ENCODE data around the gene KMO. TPM values are rescaled to one million over a fixed set of nuclear protein-coding genes. Genes with fewer than 3 reads are reported as not detected.

KMO gene
- total and polyA plus RNA-seq, 2 donors (not counting 3 experiments of a cell fraction or from before 2014, with no cell fraction given), result not detected

GRCh38 chr1:241600496-241600901, 68.3 kb downstream of the KMO start:
- Histone ChIP-seq H3K36me3 (ENCODE audit: control insufficient read depth in 2 of 2, extremely low read depth in 1 of 2, insufficient read depth in 2 of 2, low read length in 2 of 2) (peaks cover 0 to 2% of the 10 kb centered on the region in 2 experiments), H3K27ac (ENCODE audit: insufficient read depth, low read depth, low read length) (no peak overlapping the region), H3K9me3 (replicated peaks; ENCODE audit: control insufficient read depth, insufficient read depth, low read length) (no peaks in the 10 kb centered on the region), H2AFZ (ENCODE audit: low read depth, low read length) (no peak overlapping the region), H3K79me2 (ENCODE audit: control insufficient read depth, insufficient read depth, low read length) (no peaks in the 10 kb centered on the region), H4K20me1 (replicated peaks; ENCODE audit: control insufficient read depth, extremely low read depth, insufficient read depth, low read length) (no peaks in the 10 kb centered on the region), H3K9me1 (replicated peaks; ENCODE audit: control insufficient read depth, extremely low read depth, insufficient read depth, low read length) (no peaks in the 10 kb centered on the region), H3K4me3 (replicated peaks in 1 of 3; ENCODE audit: insufficient read depth in 1 of 3, low read depth in 1 of 3, low read length in 3 of 3) (no peak overlapping the region), H3K9ac (replicated peaks; ENCODE audit: extremely low read depth, insufficient read depth, low read length) (no peak overlapping the region), H3K27me3 (ENCODE audit: control insufficient read depth in 2 of 2, insufficient read depth in 2 of 2, low read length in 2 of 2) (no peaks in the 10 kb centered on the region), H3K4me1 (ENCODE audit: control insufficient read depth, extremely low read depth, insufficient read depth, low read length) (no peaks in the 10 kb centered on the region), H3K4me2 (ENCODE audit: insufficient read depth, low read length) (no peak overlapping the region)
- POLR2A ChIA-PET, result no interaction called here
- dilution Hi-C loops (cut with MboI; ENCODE audit: extremely low pct_ligation_motif_present, low sequenced_read_pairs), result no loop called here
- DNase-seq (ENCODE audit: low read depth, low spot score) (no peak), FAIRE-seq (no peak)
- intact Hi-C loops (cut with micrococcal nuclease), result no loop called here
- TF ChIP-seq EZH2 (IDR thresholded peaks at IDR 0.05; ENCODE audit: borderline replicate concordance, low read depth, low read length, severe bottlenecking) (no peak), POLR2A (IDR thresholded peaks at IDR 0.05; ENCODE audit: low read depth, low read length) (no peak), FOS (IDR thresholded peaks at IDR 0.05; ENCODE audit: borderline replicate concordance, insufficient read depth, low read length) (no peak)
- CTCF ChIA-PET, result interaction anchor here (0.9 kb wide), 1 partner anchor 9 kb away, joined by 3 read pairs; no protein-coding TSS in a partner anchor
- no TSS peak for BruUV-seq (replicated peaks)

GRCh38 chr1:241603731-241604245, 71.6 kb downstream of the KMO start:
- H3K9me3 ChIP-seq (replicated peaks; ENCODE audit: control insufficient read depth, insufficient read depth, low read length), result no peaks in the 10 kb centered on the region
- H3K4me1 ChIP-seq (ENCODE audit: control insufficient read depth, extremely low read depth, insufficient read depth, low read length), result peaks cover 7% of the 10 kb centered on the region
- H3K4me3 ChIP-seq (replicated peaks in 1 of 3; ENCODE audit: insufficient read depth in 1 of 3, low read depth in 1 of 3, low read length in 3 of 3), result no peak overlapping the region
- BruUV-seq (replicated peaks), result no TSS peak
- H2AFZ ChIP-seq (ENCODE audit: low read depth, low read length), result no peak overlapping the region
- FAIRE-seq (no peak), DNase-seq (ENCODE audit: low read depth, low spot score) (no peak)
- no peaks in the 10 kb centered on the region for H3K79me2 ChIP-seq (ENCODE audit: control insufficient read depth, insufficient read depth, low read length)
- H4K20me1 ChIP-seq (replicated peaks; ENCODE audit: control insufficient read depth, extremely low read depth, insufficient read depth, low read length), result no peaks in the 10 kb centered on the region
- dilution Hi-C loops (cut with MboI; ENCODE audit: extremely low pct_ligation_motif_present, low sequenced_read_pairs), result no loop called here
- H3K4me2 ChIP-seq (ENCODE audit: insufficient read depth, low read length), result no peak overlapping the region
- H3K27me3 ChIP-seq (ENCODE audit: control insufficient read depth in 2 of 2, insufficient read depth in 2 of 2, low read length in 2 of 2), result no peaks in the 10 kb centered on the region
- no peaks in the 10 kb centered on the region for H3K9me1 ChIP-seq (replicated peaks; ENCODE audit: control insufficient read depth, extremely low read depth, insufficient read depth, low read length)
- no peaks in the 10 kb centered on the region for H3K36me3 ChIP-seq (ENCODE audit: control insufficient read depth in 2 of 2, extremely low read depth in 1 of 2, insufficient read depth in 2 of 2, low read length in 2 of 2)
- POLR2A ChIA-PET, result no interaction called here
- TF ChIP-seq POLR2AphosphoS5 (IDR thresholded peaks at IDR 0.05; ENCODE audit: insufficient read depth, low read depth, low read length), result no peak
- TF ChIP-seq MAX (IDR thresholded peaks at IDR 0.05; ENCODE audit: insufficient read depth, insufficient read length), result no peak
- no peak for TF ChIP-seq CTCF (IDR thresholded peaks at IDR 0.05; ENCODE audit: extremely low read depth in 1 of 2, insufficient read depth in 1 of 2, low read depth in 1 of 2, low read length in 2 of 2)
- TF ChIP-seq GATA2 (IDR thresholded peaks at IDR 0.05; ENCODE audit: insufficient read depth, insufficient read length, low read depth, low read length), result no peak
- TF ChIP-seq EZH2 (IDR thresholded peaks at IDR 0.05; ENCODE audit: borderline replicate concordance, low read depth, low read length, severe bottlenecking), result no peak
- no peak for TF ChIP-seq JUN (IDR thresholded peaks at IDR 0.05; ENCODE audit: borderline replicate concordance, insufficient read depth, insufficient read length, low read depth)
- no peak for TF ChIP-seq POLR2A (IDR thresholded peaks at IDR 0.05; ENCODE audit: low read depth, low read length)
- TF ChIP-seq FOS (IDR thresholded peaks at IDR 0.05; ENCODE audit: borderline replicate concordance, insufficient read depth, low read length), result no peak
- TF ChIP-seq MYC (IDR thresholded peaks at IDR 0.05; ENCODE audit: low read depth, low read length), result no peak
- intact Hi-C loops (cut with micrococcal nuclease), result no loop called here
- H3K9ac ChIP-seq (replicated peaks; ENCODE audit: extremely low read depth, insufficient read depth, low read length), result no peak overlapping the region
- no peak overlapping the region for H3K27ac ChIP-seq (ENCODE audit: insufficient read depth, low read depth, low read length)
- CTCF ChIA-PET, result no interaction called here

Data from endothelial cell of umbilical vein (primary cell).